ACHN (cell line): ENCODE measurements around the gene KDM2A.
A peak's percentile ranks its signal among the peaks of the same experiment; 100 is the strongest.
"Not testable (repeated sequence)": the region's sequence is repeated elsewhere in the genome, so short reads cannot be mapped to it uniquely, and the experiment has no call there.

Experiments used
- DNase-seq: peaks from one replicate; pipeline ENCODE4 v3.0.0-alpha.2; 2015
- in situ Hi-C: cut with HindIII; loops from 2 replicates; pipeline ENCODE4 v1.10.0; 2017; ENCODE audit warnings: low sequenced_read_pairs, low pct_ligation_motif_present, low pct_unique_long_range_greater_than_20kb

KDM2A gene

GRCh38 chr11:67250059-67251043 is 131.3 kb downstream of the KDM2A start:
- no peak for DNase-seq
- in situ Hi-C loops, result no loop called here

DNA sequence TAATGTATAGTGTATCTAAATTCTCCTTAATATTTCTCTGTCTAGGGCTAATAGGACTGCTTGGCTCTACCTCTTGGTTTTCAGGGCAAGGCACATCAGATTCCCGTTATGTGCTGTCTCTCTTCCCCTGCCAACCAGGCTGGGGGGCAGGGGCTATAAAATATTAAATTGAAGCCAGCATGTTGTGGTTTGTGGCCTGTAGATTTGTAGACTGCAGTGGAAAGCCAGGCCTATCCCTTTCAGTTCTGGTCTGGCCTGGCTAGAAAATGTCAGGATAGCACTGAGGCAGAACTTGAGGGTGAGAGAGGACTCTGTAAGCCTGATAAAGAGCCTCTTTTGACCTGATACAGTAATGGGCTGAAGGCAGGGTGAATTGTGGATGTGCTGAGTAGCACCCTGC is 132.8 kb downstream of the KDM2A start:
- DNase-seq, result no peak
- in situ Hi-C loops, result no loop called here

GRCh38 chr11:67252831-67253239 is 133.8 kb downstream of the KDM2A start:
- peak; percentile 55 for DNase-seq

DNA sequence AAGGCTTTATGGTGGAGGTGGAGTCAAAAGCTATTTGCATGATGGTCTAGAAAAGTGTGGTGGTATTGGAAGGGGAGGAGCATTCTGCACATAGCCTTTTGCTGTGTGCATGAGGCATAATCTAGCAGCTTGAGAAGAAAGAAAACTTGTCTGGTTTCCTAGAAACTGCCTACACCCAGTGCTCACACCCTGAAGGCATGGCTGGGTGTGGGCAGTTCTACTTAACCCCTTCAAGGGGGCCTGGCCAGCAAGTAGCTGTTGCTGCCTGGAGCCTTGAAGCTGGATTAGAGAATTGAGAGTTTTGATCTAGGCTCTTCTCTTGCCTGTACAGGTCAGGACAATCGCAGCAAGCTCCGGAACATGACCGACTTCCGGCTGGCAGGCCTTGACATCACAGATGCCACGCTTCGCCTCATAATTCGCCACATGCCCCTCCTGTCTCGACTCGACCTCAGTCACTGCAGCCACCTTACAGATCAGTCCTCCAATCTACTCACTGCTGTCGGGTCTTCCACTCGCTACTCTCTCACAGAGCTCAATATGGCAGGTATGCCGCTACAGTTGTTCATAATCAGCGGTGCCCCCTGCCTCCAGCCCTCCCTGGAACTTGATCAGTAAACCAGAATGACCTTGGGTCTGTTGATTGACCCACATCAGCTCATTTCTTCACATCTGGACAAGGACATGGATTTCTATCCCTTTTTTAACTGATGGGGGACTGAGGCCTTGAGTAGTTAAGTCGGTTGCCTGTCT is 135.0 kb downstream of the KDM2A start:
- in situ Hi-C loops, result no loop called here
- DNase-seq, result no peak

More at GRCh38 chr11:67252831-67253239, 133.8 kb downstream of the KDM2A start:
- in situ Hi-C loops, result no loop called here

GRCh38 chr11:67254798-67255197 is 135.7 kb downstream of the KDM2A start:
- in situ Hi-C loops, result no loop called here
- DNase-seq, result no peak

DNA sequence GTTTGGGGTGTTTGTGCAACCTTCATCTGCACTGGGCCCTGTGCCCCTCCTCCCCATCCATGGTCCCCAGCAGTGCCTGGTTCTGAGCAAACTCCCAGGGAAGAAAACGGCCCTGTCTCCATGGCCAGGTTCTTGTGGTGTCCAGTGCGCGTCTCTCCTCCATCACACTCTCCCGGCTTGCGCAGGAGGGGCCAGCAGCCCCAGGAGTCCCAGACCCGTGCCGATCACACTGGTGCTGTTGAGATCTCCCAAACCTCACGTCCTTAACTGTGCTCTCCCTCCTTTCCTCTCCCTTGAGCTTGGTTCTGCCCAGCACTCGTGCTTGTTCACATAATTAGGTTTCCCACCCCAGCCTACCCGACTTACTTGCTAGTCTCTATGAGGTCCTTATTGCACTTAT is 136.3 kb downstream of the KDM2A start:
- in situ Hi-C loops, result no loop called here
- no peak for DNase-seq

GRCh38 chr11:67255864-67256263 is 136.8 kb downstream of the KDM2A start:
- in situ Hi-C loops, result no loop called here
- DNase-seq, result no peak

- DNase-seq, result no peak
- in situ Hi-C loops, result no loop called here
Observed at GRCh38 chr11:67256477-67257135, 137.5 kb downstream of the KDM2A start.

DNA sequence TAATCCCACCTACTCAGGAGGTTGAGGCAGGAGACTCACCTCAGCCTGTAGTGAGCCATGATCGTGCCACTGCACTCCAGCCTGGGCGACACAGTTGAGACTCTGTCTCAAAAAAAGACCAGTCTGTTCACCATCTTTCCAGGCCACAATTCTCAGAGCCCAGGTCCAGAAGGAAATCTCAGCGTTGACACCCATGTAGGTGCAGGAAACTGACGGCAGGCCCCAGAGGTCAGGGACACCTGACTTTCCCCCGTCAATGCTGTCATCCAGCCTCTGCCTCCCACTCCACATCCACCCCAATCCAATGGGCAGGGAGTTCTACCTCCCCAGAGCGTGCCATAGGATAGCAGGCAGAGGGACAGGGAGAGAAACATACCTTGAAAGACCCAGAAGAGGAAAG is 141.3 kb downstream of the KDM2A start:
- in situ Hi-C loops, result no loop called here
- no peak for DNase-seq

DNA sequence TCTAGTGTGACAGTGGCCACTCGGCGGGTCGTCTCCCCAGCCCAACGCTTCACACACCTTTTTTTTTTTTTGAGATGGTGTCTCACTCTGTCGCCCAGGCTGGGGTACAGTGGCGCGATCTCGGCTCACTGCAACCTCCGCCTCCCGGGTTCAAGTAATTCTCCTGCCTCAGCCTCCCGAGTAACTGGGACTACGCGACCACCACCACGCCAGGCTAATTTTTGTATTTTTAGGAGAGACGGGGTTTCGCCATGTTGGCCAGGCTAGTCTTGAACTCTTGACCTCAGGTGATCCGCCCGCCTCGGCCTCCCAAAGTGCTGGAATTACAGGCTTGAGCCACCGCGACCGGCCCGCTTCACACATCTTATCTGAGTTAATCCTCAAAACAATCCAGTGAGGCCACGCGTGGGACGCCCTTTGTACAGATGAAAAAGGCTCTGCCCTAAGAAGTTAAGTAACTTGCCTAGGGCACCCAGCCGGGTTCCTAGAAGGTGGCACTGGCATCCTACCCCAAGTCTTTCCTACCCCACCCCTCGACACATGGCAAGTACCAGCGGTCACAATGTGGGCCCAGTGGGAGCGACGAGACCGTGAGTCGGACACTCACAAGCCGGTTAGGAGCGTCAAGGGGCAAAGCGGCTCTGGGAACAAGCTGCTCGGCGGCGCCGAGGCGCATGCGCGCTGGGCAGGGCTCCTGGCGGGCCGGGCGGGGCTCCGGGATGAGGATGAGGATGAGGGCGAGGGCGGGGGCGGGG is 142.0 kb downstream of the KDM2A start:
- in situ Hi-C loops, result not testable (repeated sequence)
- DNase-seq, result peak; percentile 12

GRCh38 chr11:67261640-67261945 is 142.5 kb downstream of the KDM2A start:
- no peak for DNase-seq

GRCh38 chr11:67261946-67262681 is 143.1 kb downstream of the KDM2A start:
- DNase-seq, result no peak
- in situ Hi-C loops, result no loop called here

More at GRCh38 chr11:67261640-67261945, 142.5 kb downstream of the KDM2A start:
- in situ Hi-C loops, result no loop called here

DNA sequence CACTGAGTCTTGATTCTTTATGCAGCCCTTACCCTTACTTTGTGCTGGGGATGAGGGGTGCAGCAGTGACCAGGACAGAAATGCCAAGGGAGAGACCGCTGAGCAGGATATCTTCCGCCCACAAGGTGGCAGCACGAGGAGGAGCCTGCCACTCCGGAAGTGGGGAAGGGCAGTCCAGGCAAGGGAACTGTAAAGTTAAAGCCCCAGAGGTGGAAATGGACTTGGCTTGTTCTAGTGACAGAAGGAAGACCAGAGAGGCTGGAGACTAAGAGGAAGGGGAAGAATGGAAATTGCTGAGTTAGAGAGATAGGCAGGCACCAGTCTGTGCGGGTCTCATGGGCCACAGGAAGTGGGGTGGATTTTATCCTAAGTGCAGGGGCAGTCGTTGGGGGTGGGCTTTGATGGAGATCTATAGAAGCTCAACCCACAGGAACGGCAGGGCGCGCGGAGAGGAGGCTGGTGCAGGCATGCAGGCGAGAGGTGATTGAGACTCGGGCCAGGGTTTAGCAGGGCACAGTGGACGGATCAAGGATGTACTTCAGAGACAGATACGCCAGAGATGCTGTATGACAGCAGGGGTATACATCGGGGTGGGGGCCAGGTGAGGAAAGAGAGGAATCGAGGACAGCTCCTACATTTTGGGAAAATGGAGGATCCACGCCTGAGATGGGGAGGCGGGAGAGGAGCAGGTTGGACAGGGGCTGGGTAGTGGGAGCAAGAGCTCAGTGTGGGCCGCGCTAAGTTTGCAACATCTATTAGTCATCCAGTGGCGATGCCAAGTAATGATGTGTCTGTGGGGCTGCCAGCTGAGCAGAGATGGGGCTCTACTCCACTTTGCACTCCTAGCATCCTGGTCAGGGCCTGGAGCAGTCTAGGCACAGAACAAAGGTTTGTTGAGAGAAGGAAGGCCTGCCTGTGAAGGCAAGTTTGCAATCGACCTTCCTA is 143.9 kb downstream of the KDM2A start:
- peak; percentile 80 for DNase-seq
- in situ Hi-C loops, result no loop called here

DNA sequence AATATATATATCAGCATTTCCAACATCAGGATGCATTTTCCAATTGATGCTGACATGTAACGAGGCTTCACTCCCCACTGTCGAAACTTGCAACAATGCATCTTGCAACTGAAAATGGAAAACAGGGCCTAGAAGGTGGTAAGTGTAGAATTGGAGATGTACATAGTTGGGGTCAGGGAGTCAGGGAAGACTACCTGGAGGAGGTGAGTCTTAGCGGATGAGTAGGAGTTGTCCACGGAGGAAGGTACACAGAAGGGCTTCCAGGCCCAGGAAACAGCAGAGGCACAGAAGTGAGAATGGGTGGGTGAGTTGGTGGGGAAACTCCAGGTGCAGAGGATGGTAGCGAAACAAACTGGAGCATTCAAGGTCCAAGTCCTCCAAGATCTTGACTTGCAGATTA is 145.2 kb downstream of the KDM2A start:
- in situ Hi-C loops, result no loop called here

DNA sequence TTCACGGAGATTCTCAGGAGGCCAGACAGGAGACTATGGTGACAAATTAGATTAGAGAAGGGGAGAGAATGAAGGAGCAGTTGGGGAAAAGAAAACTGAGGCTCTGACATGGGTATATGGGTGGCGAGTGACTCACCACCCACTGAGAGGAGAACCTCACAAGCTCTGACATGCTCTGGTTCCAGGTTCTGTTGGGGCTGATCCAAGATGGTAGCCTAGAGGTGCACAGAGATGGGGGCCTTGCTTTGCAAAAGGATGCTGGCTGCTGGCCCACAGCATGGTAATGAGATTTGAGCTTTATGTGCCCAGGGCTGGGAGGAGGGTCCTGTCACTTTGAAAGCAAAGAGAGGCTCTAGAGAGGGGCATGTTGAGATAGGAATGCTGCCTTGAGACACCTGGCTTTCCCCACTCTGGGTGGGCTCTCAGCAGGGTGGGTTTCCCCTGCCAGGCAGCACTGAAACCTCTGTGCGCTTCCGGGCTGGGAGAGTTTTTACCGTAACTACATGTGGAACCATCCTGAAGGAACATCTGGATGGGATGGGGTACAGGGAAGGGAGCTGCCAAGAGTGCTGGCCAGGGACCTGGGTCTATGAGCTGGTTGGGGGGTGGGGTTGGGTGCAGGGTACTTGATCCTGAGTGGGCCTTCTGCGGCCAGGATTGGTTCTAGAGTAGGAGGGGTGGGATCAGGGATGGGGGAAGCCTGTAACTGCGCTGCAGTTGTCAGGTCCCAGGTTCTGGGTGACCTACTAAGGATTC is 146.0 kb downstream of the KDM2A start:
- in situ Hi-C loops, result no loop called here
- DNase-seq, result no peak

More for the DNA sequence above, 145.2 kb downstream of the KDM2A start:
- no peak for DNase-seq
